Measurements from ENCODE around the gene CUEDC1. TPM values are rescaled to one million over a fixed set of nuclear protein-coding genes. Genes with fewer than 3 reads are reported as not detected.

CUEDC1 gene
- total and polyA plus RNA-seq, 2 of the 13 experiments (the other 11 are each of a cell fraction or from before 2014, with no cell fraction given), result 7.4 to 12.9 TPM

- TF ChIP-seq ARID4A (CRISPR knock-in tag; IDR thresholded peaks at IDR 0.05; ENCODE audit: borderline replicate concordance), result peak; percentile 72; the same call in 1 of the 2 replicates
- TF ChIP-seq ATF7 (IDR thresholded peaks at IDR 0.05), result no peak
- no peak for TF ChIP-seq ATF7 (CRISPR knock-in tag; IDR thresholded peaks at IDR 0.05)
- TF ChIP-seq, protein P1, sequence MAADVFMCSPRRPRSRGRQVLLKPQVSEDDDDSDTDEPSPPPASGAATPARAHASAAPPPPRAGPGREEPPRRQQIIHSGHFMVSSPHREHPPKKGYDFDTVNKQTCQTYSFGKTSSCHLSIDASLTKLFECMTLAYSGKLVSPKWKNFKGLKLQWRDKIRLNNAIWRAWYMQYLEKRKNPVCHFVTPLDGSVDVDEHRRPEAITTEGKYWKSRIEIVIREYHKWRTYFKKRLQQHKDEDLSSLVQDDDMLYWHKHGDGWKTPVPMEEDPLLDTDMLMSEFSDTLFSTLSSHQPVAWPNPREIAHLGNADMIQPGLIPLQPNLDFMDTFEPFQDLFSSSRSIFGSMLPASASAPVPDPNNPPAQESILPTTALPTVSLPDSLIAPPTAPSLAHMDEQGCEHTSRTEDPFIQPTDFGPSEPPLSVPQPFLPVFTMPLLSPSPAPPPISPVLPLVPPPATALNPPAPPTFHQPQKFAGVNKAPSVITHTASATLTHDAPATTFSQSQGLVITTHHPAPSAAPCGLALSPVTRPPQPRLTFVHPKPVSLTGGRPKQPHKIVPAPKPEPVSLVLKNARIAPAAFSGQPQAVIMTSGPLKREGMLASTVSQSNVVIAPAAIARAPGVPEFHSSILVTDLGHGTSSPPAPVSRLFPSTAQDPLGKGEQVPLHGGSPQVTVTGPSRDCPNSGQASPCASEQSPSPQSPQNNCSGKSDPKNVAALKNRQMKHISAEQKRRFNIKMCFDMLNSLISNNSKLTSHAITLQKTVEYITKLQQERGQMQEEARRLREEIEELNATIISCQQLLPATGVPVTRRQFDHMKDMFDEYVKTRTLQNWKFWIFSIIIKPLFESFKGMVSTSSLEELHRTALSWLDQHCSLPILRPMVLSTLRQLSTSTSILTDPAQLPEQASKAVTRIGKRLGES (CRISPR knock-in tag; IDR thresholded peaks at IDR 0.05; ENCODE audit: borderline replicate concordance), result no peak
- no peak; the same call in 1 of the 2 replicates for TF ChIP-seq MIXL1 (CRISPR knock-in tag; IDR thresholded peaks at IDR 0.05)
- no peak for TF ChIP-seq ZBTB49 (CRISPR knock-in tag; IDR thresholded peaks at IDR 0.05; ENCODE audit: borderline replicate concordance)
- no peak for TF ChIP-seq HDAC6 (IDR thresholded peaks at IDR 0.05; ENCODE audit: low read depth, low read length)
- TF ChIP-seq RELA (CRISPR knock-in tag; IDR thresholded peaks at IDR 0.05), result no peak
- peak; percentile 95 for TF ChIP-seq PATZ1 (CRISPR knock-in tag; IDR thresholded peaks at IDR 0.05)
- TF ChIP-seq, protein P2, sequence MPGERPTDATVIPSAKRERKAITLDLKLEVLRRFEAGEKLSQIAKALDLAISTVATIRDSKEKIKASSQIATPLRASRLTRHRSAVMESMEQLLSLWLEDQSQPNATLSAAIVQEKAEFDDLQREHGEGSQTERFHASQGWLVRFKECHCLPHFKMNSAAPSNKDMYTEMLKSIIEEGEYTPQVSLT (CRISPR knock-in tag; IDR thresholded peaks at IDR 0.05; ENCODE audit: borderline replicate concordance, low read depth), result no peak
- TF ChIP-seq JUN (CRISPR knock-in tag; IDR thresholded peaks at IDR 0.05), result no peak
- TF ChIP-seq PAF1 (CRISPR knock-in tag; IDR thresholded peaks at IDR 0.05), result no peak
- TF ChIP-seq IRF9 (CRISPR knock-in tag; IDR thresholded peaks at IDR 0.05; ENCODE audit: borderline replicate concordance), result peak; percentile 40; the same call in 1 of the 2 replicates
- peak; percentile 66; the same call in 1 of the 2 replicates for TF ChIP-seq THAP7 (CRISPR knock-in tag; IDR thresholded peaks at IDR 0.05)
Measured at GRCh38 chr17:57879437-57880085, 75.7 kb downstream of the CUEDC1 start (continued).

Measured in HepG2 (cell line).